ENCODE measurements around the gene DAGLA. TPM values are rescaled to one million over a fixed set of nuclear protein-coding genes. Genes with fewer than 3 reads are reported as not detected.

DAGLA gene
- total RNA-seq, 3 donors from 2014 or later = 7.2 to 12.0 (median 11.9) TPM

DNA sequence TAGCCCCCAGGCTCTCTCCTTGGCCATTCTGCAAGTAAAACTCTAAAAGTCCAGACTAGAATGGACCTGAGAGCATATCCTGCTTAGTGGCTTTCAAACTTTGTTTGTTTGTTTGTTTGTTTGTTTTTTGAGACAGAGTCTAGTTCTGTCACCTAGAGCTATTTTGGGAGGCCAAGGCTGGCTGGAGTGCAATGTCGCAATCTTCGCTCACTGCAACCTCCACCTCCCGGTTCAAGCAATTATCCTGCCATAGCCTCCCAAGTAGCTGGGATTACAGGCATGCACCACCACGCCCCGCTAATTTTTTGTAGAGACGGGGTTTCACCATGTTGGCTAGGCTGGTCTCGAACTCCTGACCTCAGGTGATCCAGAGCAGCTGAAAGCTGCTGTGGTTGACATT, 28.9 kb downstream of the DAGLA start:
- Histone ChIP-seq H3K36me3 (ENCODE audit: low read depth) (no peaks in the 10 kb centered on the region), H3K4me3 (no peak overlapping the region), H3K9me3 (no peaks in the 10 kb centered on the region), H3K4me1 (ENCODE audit: low read depth) (peaks cover 15% of the 10 kb centered on the region)
- intact Hi-C loops (cut with DNase I, micrococcal nuclease) = no loop called here
- TF ChIP-seq, protein P1, sequence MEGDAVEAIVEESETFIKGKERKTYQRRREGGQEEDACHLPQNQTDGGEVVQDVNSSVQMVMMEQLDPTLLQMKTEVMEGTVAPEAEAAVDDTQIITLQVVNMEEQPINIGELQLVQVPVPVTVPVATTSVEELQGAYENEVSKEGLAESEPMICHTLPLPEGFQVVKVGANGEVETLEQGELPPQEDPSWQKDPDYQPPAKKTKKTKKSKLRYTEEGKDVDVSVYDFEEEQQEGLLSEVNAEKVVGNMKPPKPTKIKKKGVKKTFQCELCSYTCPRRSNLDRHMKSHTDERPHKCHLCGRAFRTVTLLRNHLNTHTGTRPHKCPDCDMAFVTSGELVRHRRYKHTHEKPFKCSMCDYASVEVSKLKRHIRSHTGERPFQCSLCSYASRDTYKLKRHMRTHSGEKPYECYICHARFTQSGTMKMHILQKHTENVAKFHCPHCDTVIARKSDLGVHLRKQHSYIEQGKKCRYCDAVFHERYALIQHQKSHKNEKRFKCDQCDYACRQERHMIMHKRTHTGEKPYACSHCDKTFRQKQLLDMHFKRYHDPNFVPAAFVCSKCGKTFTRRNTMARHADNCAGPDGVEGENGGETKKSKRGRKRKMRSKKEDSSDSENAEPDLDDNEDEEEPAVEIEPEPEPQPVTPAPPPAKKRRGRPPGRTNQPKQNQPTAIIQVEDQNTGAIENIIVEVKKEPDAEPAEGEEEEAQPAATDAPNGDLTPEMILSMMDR (IDR thresholded peaks at IDR 0.05) = no peak
- ATAC-seq (no peak), DNase-seq (no peak)

DNA sequence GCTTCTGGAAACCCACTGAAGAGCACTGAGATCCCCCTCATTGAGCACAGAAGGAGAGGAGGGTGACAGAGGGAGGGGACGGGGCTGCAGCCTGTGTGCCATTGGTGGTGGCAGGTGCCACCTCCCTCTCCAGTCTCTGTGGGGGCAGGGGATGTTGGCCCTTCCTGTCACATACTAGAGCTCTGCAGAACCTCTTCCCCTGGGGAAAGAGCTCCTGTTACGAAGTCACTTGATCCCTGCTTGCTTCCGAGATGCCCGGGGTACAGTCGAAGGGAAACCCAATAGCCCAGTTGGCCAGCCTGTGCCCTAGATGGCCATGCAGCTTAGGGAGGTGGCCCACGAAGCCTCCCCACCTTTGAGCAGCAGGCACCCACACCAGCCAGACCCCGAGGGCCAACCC, 29.4 kb downstream of the DAGLA start:
- ATAC-seq (no peak), DNase-seq (no peak)
- intact Hi-C loops (cut with DNase I, micrococcal nuclease) = no loop called here
- Histone ChIP-seq H3K4me1 (ENCODE audit: low read depth) (peaks cover 15% of the 10 kb centered on the region), H3K36me3 (ENCODE audit: low read depth) (no peaks in the 10 kb centered on the region), H3K9me3 (no peaks in the 10 kb centered on the region), H3K4me3 (no peak overlapping the region)
- TF ChIP-seq, protein P1 (IDR thresholded peaks at IDR 0.05) = no peak

DNA sequence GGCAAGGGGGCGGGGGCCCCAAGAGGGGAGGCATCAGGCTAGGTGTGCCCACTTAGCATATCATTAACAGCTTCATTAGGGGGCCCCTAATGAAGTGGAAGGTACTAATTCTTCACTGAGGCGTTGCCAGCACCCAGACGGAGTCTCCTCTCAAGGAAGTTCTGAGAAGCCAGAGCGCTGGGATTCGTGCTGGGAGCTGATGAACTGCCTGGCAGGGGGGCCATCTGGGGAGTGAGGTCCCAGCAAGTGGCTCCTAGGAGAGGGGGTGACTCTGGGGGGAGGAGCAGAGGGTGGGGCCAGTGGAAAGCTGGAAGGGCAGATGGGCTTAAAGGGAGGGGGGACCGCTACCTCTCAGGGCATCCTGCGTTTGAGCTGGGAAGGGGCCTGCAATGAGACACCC, 29.8 kb downstream of the DAGLA start:
- TF ChIP-seq, protein P1 (IDR thresholded peaks at IDR 0.05) = no peak
- no peak for DNase-seq
- intact Hi-C loops (cut with DNase I, micrococcal nuclease) = no loop called here
- no peaks in the 10 kb centered on the region for H3K9me3 ChIP-seq
- peaks cover 15% of the 10 kb centered on the region for H3K4me1 ChIP-seq (ENCODE audit: low read depth)
- no peak overlapping the region for H3K4me3 ChIP-seq
- no peaks in the 10 kb centered on the region for H3K36me3 ChIP-seq (ENCODE audit: low read depth)
- no peak for ATAC-seq

DNA sequence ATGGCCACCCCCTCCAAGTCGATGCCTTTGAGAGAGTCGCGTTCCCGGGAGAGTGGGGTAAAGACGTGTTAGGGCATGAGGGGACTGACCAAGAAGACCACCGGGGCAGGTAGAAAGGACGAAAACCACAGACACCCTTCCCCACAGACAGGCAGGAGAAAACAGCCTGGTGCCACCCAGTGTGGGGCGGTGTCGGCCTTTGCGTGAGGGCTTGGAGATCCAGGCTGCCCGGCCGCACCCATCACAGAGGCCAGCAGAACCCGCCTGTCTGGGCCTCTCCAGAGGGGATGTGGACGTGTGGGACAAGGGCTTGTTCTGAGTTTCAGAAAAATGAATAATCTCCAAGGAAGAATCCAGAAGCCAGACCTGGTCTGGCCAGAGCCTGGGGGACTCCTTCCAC, 30.8 kb downstream of the DAGLA start:
- no peaks in the 10 kb centered on the region for H3K36me3 ChIP-seq (ENCODE audit: low read depth)
- ATAC-seq = no peak

DNA sequence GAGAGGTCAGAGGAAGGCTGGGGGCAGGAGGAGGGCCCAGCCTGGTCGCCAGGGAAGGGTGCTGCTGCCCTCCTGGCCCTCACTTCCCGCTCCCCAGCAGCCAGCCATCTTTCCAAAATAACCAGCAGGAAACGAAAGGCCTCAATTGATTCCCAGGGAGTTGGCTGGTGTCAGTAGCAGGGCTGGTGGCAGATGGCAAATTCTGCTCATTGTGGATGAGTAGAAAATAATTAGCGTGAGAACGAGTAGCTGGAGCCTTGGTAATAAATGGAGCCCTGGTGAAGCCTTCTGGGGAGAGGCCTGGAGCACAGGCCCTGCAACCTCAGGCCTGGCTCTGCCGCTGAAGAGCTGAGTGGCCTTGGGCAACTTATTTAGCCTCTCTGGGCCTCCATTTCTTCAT, 31.3 kb downstream of the DAGLA start:
- Histone ChIP-seq H3K9me3 (no peaks in the 10 kb centered on the region), H3K36me3 (ENCODE audit: low read depth) (no peaks in the 10 kb centered on the region), H3K4me1 (ENCODE audit: low read depth) (peaks cover 14% of the 10 kb centered on the region), H3K4me3 (no peak overlapping the region)
- intact Hi-C loops (cut with DNase I, micrococcal nuclease) = no loop called here
- no peak for ATAC-seq
- TF ChIP-seq, protein P1 (IDR thresholded peaks at IDR 0.05) = no peak
- no peak for DNase-seq

More for the DNA sequence above, 30.8 kb downstream of the DAGLA start:
- DNase-seq = no peak
- Histone ChIP-seq H3K4me3 (no peak overlapping the region), H3K9me3 (no peaks in the 10 kb centered on the region), H3K4me1 (ENCODE audit: low read depth) (peaks cover 15% of the 10 kb centered on the region)
- intact Hi-C loops (cut with DNase I, micrococcal nuclease) = no loop called here
- TF ChIP-seq, protein P1 (IDR thresholded peaks at IDR 0.05) = no peak

DNA sequence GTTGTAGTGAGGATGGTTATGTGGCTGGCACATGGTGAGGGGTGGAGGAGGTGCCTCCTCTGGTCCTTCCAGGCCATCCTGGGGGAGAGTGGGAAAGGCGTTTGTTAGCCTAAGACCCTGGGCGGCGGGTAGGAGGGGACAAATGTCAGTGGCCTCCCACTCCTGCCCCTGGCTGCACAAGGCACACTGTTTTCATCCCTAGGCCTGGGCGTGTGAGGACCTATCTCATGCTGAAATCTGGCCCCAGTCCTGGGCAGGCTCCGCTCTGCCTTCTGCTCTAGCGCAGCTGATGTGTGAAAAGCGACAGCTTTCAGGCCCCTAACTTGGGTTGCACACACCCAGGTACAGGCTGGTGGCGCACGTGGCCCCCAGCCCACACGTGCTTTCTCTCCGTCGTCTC, 32.1 kb downstream of the DAGLA start:
- Histone ChIP-seq H3K4me3 (no peak overlapping the region), H3K36me3 (ENCODE audit: low read depth) (no peaks in the 10 kb centered on the region), H3K9me3 (no peaks in the 10 kb centered on the region), H3K4me1 (ENCODE audit: low read depth) (peaks cover 11% of the 10 kb centered on the region)
- TF ChIP-seq, protein P1 (IDR thresholded peaks at IDR 0.05) = no peak
- intact Hi-C loops (cut with DNase I, micrococcal nuclease) = no loop called here
- DNase-seq (no peak), ATAC-seq (no peak)
